A549 (cell line): ENCODE results near the gene DNAJC16. TPM values are rescaled to one million over a fixed set of nuclear protein-coding genes. Genes with fewer than 3 reads are reported as not detected.
A peak's percentile ranks its signal among the peaks of the same experiment; 100 is the strongest.

Experiments used
- ATAC-seq, 2 experiments: fragments of 200-7000 bp in 1 of 2; fragments of >200 bp in 1 of 2; cut with Nextera tagmentation in 1 of 2; cut with Tn5 transposase in 1 of 2; 3 replicates each; pipeline versions ENCODE4 v1.8.0 to v1.9.1; 2018 to 2020; ENCODE audit warnings: mild to moderate bottlenecking in 1 of 2, moderate library complexity in 1 of 2
- CTCF ChIA-PET: fragments of 300-600 bp; sonication (Branson Sonifier 250); formaldehyde crosslinking; extraction: SDS; loops from one replicate; lab custom pipeline; 2021; ENCODE audit warnings: antibody characterized with exemption, inconsistent platforms; lab: Yijun Ruan, JAX
- POLR2A ChIA-PET: fragments of 350-600 bp; formaldehyde crosslinking; extraction: SDS; loops from one replicate; lab custom pipeline; 2021; ENCODE audit warnings: antibody characterized with exemption, inconsistent platforms; lab: Yijun Ruan, JAX
- DNase-seq, 2 experiments: peaks; one replicate each; pipeline versions ENCODE4 v3.0.0 to v3.0.0-alpha.2; 2011 to 2016; ENCODE audit warnings: low read depth in 1 of 2, low spot score in 1 of 2
- FAIRE-seq: peaks from 2 replicates; lab custom pipeline; 2011; peaks lifted over from hg19 to GRCh38; lab: Jason Lieb, UNC
- H3K27ac ChIP-seq, 2 experiments: fragments of >200 bp; sonication (Bioruptor Twin); formaldehyde crosslinking; 3 replicates each; pipeline ENCODE4 v1.5.1; 2016 to 2017
- H3K4me1 ChIP-seq: fragments of >200 bp; sonication (Bioruptor Twin); formaldehyde crosslinking; 3 replicates; pipeline ENCODE4 v1.6.1; 2016
- H3K4me2 ChIP-seq: fragments of >200 bp; sonication (Bioruptor Twin); formaldehyde crosslinking; 3 replicates; pipeline ENCODE4 v1.6.1; 2016
- H3K4me3 ChIP-seq: fragments of >200 bp; sonication (Bioruptor Twin); formaldehyde crosslinking; 3 replicates; pipeline ENCODE4 v1.5.1; 2016
- H3K9me3 ChIP-seq: fragments of >200 bp; sonication (Bioruptor Twin); formaldehyde crosslinking; 3 replicates; pipeline ENCODE4 v1.6.1; 2016
- BHLHE40 ChIP-seq: IDR thresholded peaks from 2 replicates; pipeline ENCODE4 v1.6.1; 2012; ENCODE audit warnings: low read depth, low read length, inconsistent platforms
- CBX2 ChIP-seq: fragments of 200-600 bp; sonication (generic); IDR thresholded peaks from 2 replicates; pipeline ENCODE4 v1.6.1; 2016; ENCODE audit warnings: low read depth, mild to moderate bottlenecking, borderline replicate concordance
- CEBPB ChIP-seq, 2 experiments: fragments of >200 bp in 1 of 2; sonication (Bioruptor Twin) in 1 of 2; formaldehyde crosslinking in 1 of 2; IDR thresholded peaks; 2 replicates each; pipeline ENCODE4 v1.6.1; 2012 to 2016
- EHF ChIP-seq: fragments of 250-450 bp; sonication (Bioruptor Pico); IDR thresholded peaks from 2 replicates; pipeline ENCODE4 v1.5.0; 2020; ENCODE audit warnings: mild to moderate bottlenecking
- EHMT2 ChIP-seq: fragments of 200-600 bp; sonication (generic); IDR thresholded peaks from 2 replicates; pipeline ENCODE4 v1.6.1; 2016; ENCODE audit warnings: antibody characterized with exemption, low read depth, mild to moderate bottlenecking, moderate library complexity
- FOSB ChIP-seq: fragments of 250-450 bp; sonication (Bioruptor Pico); IDR thresholded peaks from 2 replicates; pipeline ENCODE4 v1.5.0; 2020; ENCODE audit warnings: mild to moderate bottlenecking, moderate library complexity
- FOXS1 ChIP-seq: fragments of 250-450 bp; sonication (Bioruptor Pico); IDR thresholded peaks from 2 replicates; pipeline ENCODE4 v1.5.0; 2020; ENCODE audit warnings: mild to moderate bottlenecking, moderate library complexity
- GATA3 ChIP-seq: IDR thresholded peaks from 2 replicates; pipeline ENCODE4 v1.6.1; 2012; ENCODE audit warnings: borderline replicate concordance
- KDM1A ChIP-seq: fragments of 200-600 bp; sonication (generic); IDR thresholded peaks from 2 replicates; pipeline ENCODE4 v1.6.1; 2016; ENCODE audit warnings: low read depth, mild to moderate bottlenecking
- KDM5A ChIP-seq: fragments of 200-600 bp; sonication (generic); IDR thresholded peaks from 2 replicates; pipeline ENCODE4 v1.6.1; 2016; ENCODE audit warnings: antibody characterized with exemption, mild to moderate bottlenecking
- MAFK ChIP-seq: fragments of 450-650 bp; IDR thresholded peaks from 2 replicates; pipeline ENCODE4 v1.6.1; 2014; ENCODE audit not compliant: partially characterized antibody
- MAZ ChIP-seq: fragments of 150-350 bp; IDR thresholded peaks from 2 replicates; pipeline ENCODE4 v1.6.1; 2014; ENCODE audit warnings: antibody characterized with exemption, low read depth, low read length, borderline replicate concordance
- PBX3 ChIP-seq: IDR thresholded peaks from 2 replicates; pipeline ENCODE4 v1.6.1; 2012
- POLR2A ChIP-seq: IDR thresholded peaks from 2 replicates; pipeline ENCODE4 v1.6.1; 2012; ENCODE audit warnings: mild to moderate bottlenecking, low read length
- POLR2AphosphoS2 ChIP-seq: conservative IDR thresholded peaks from 2 replicates; pipeline ENCODE4 v1.6.1; 2012; ENCODE audit warnings: low read length, improper control_type of control experiment, inconsistent platforms
- RFX5 ChIP-seq: fragments of 450-650 bp; IDR thresholded peaks from 2 replicates; pipeline ENCODE4 v1.7.1; 2014; ENCODE audit warnings: antibody characterized with exemption, mild to moderate bottlenecking, moderate library complexity
- RNF2 ChIP-seq: fragments of 200-600 bp; sonication (generic); IDR thresholded peaks from 2 replicates; pipeline ENCODE4 v1.6.1; 2016; ENCODE audit warnings: low read depth, mild to moderate bottlenecking, antibody characterized with exemption, moderate library complexity, borderline replicate concordance
- SMC3 ChIP-seq: fragments of >200 bp; sonication (Bioruptor Twin); formaldehyde crosslinking; IDR thresholded peaks from 3 replicates; pipeline ENCODE4 v1.6.1; 2018; ENCODE audit warnings: inconsistent platforms
- USF2 ChIP-seq: fragments of 450-650 bp; IDR thresholded peaks from 2 replicates; pipeline ENCODE4 v1.6.1; 2014; ENCODE audit warnings: antibody characterized with exemption
- ZC3H11A ChIP-seq: fragments of 450-650 bp; IDR thresholded peaks from 2 replicates; pipeline ENCODE4 v1.6.1; 2014; ENCODE audit warnings: antibody characterized with exemption, mild to moderate bottlenecking
- ZFP36 ChIP-seq: fragments of 450-650 bp; IDR thresholded peaks from 2 replicates; pipeline ENCODE4 v1.6.1; 2014; ENCODE audit warnings: borderline replicate concordance; ENCODE audit not compliant: partially characterized antibody
- ZSCAN20 ChIP-seq: fragments of 250-450 bp; sonication (Bioruptor Pico); IDR thresholded peaks from 2 replicates; pipeline ENCODE4 v1.8.0; 2022; ENCODE audit warnings: mild to moderate bottlenecking, moderate library complexity
- WGBS: methylation state at CpG from one replicate; pipeline ENCODE4 v1.1.6; 2017; ENCODE audit errors: missing lambda C conversion rate; 5-methylcytosine and 5-hydroxymethylcytosine counted together
- polyA plus RNA-seq, 4 experiments: library from polyadenylated mRNA; depleted of rRNA in 3 of 4; stranded (reverse); fragments of >200 nt; fragmentation: RNase III in 1 of 4; extraction: RNeasy Plus Mini Kit Qiagen cat#74134 plus additional on column Dnase treatment in 1 of 4; gene quantifications; 2 replicates in 3 of 4; 3 replicates in 1 of 4; pipeline ENCODE4 v1.2.3, GENCODE V29; 2011 to 2017
- TF ChIP-seq, protein P1 (sequence below): fragments of >200 bp; sonication (Bioruptor Twin); formaldehyde crosslinking; IDR thresholded peaks from 3 replicates; pipeline ENCODE4 v1.6.1; 2016

DNAJC16 gene
- polyA plus RNA-seq, 2 of the 4 experiments (the other 2 are of a cell fraction), result 4.6 to 12.5 TPM

DNA sequence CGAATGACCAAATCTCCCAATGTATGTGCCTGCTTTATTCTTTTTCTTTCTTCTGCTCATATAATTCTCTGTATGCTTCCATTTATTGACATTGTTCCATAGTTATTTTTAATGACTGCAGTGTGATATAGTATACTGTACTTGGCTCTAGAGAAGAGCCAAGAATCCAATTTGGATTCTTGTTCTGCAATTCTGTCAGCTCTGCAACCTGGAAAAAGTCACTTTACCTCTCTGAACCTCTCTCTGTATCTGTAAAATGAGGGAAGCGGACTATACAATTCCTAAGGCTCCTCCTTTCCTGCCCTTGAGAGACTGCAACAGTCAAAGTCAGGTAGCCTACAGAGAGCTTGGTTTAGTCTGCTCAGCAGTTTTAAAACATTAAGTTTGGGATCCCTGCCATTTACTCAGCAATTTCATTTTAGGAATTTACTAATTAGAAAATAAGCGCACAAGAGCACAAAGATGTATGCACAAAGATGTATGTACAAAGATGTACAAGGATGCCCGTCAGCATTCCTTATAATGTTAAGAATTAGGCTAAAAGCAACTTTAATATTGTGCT, 14.7 kb downstream of the DNAJC16 start:
- TF ChIP-seq MAFK, result peak; percentile 19
- TF ChIP-seq USF2, result no peak
- TF ChIP-seq, all 56 proteins: peak for 1
- Histone ChIP-seq H3K9me3 (no peaks in the 10 kb centered on the region), H3K4me1 (no peaks in the 10 kb centered on the region), H3K4me2 (no peak overlapping the region), H3K27ac (no peak overlapping the region), H3K4me3 (no peak overlapping the region)
- DNase-seq (no peak), ATAC-seq (no peak), FAIRE-seq (no peak)
- 90% methylated on average over 4 of the region's 4 CpGs for WGBS
- ChIA-PET POLR2A (no interaction called here), CTCF (no interaction called here)

DNA sequence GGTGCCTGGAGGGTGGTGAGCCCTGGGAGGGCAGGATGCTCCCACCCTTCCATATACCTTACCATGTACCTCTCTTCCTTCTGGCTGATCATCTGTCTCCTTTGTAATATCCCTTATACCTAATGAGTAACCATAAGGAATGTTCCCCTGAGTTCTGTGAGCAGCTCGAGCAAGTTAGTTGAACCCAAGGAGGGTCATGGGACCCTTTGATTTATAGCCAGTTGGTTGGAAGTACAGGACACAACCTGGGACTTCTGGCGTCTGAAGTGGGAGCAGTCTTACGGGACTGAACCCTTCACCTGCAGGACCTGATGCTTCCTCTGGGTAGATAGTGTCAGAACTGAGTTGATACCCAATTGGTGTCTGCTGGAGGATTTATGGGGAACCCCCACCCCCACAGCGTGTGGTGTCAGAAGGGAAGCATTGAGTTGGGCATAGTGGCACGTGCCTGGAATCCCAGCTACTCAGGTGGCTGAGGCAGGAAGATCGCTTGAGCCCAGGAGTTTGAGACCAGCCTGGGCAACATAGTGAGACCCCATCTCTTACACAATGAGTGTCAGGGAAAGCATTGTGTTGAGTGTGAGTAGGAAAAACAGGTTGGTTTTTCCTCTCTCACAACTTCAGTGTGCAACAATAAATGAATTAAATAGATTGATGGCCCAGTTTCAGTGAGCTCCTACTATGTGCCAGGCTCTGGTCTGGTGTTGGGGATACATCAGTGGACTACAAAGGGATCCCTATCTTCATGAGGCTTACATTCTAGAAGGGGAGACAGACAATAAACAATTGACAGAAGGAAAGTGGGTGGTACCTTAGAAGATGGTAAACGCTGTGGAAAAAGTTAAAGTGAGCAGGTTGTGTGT, 16.0 kb downstream of the DNAJC16 start:
- H3K4me2 ChIP-seq, result no peak overlapping the region
- FAIRE-seq (no peak), ATAC-seq (no peak), DNase-seq (no peak)
- TF ChIP-seq POLR2AphosphoS2, result no peak
- TF ChIP-seq USF2, result no peak
- no peak for TF ChIP-seq RNF2
- TF ChIP-seq POLR2A, result no peak
- TF ChIP-seq FOSB (CRISPR knock-in tag), result no peak
- no peak for TF ChIP-seq EHMT2
- 77% methylated on average over 7 of the region's 7 CpGs for WGBS
- H3K4me3 ChIP-seq, result no peak overlapping the region
- no peaks in the 10 kb centered on the region for H3K9me3 ChIP-seq
- H3K27ac ChIP-seq, result no peak overlapping the region
- ChIA-PET CTCF (interaction anchor here (0.5 kb wide), 1 partner anchor 41 kb away, joined by 3 read pairs; no protein-coding TSS in a partner anchor), POLR2A (no interaction called here)
- H3K4me1 ChIP-seq, result no peaks in the 10 kb centered on the region

GRCh38 chr1:15543251-15543588, 16.6 kb downstream of the DNAJC16 start:
- no peak overlapping the region for H3K27ac ChIP-seq
- ATAC-seq (no peak), DNase-seq (no peak), FAIRE-seq (no peak)
- H3K4me1 ChIP-seq, result no peaks in the 10 kb centered on the region
- CTCF ChIA-PET, result interaction anchor here (0.5 kb wide), 1 partner anchor 41 kb away, joined by 3 read pairs; no protein-coding TSS in a partner anchor
- 95% methylated on average over 5 of the region's 5 CpGs for WGBS
- H3K9me3 ChIP-seq, result no peaks in the 10 kb centered on the region
- TF ChIP-seq BHLHE40 (no peak), CBX2 (no peak), ZC3H11A (no peak), FOXS1 (CRISPR knock-in tag) (no peak), POLR2AphosphoS2 (no peak), USF2 (no peak), KDM1A (no peak), SMC3 (no peak), MAZ (no peak), ZFP36 (no peak), RNF2 (no peak), PBX3 (no peak), KDM5A (no peak), CEBPB (IDR thresholded peaks at IDR 0.05) (no peak), FOSB (CRISPR knock-in tag) (no peak), GATA3 (no peak), RFX5 (no peak), EHF (CRISPR knock-in tag) (no peak), ZSCAN20 (CRISPR knock-in tag) (no peak)
- TF ChIP-seq, protein P1, sequence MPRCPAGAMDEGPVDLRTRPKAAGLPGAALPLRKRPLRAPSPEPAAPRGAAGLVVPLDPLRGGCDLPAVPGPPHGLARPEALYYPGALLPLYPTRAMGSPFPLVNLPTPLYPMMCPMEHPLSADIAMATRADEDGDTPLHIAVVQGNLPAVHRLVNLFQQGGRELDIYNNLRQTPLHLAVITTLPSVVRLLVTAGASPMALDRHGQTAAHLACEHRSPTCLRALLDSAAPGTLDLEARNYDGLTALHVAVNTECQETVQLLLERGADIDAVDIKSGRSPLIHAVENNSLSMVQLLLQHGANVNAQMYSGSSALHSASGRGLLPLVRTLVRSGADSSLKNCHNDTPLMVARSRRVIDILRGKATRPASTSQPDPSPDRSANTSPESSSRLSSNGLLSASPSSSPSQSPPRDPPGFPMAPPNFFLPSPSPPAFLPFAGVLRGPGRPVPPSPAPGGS, result no peak
- no peak overlapping the region for H3K4me2 ChIP-seq
- POLR2A ChIA-PET, result no interaction called here
- no peak overlapping the region for H3K4me3 ChIP-seq
